AG04449 (cell line): ENCODE results near the gene AHSG.

Experiments used
- CTCF ChIA-PET: fragments of 350-600 bp; formaldehyde crosslinking; extraction: SDS; loops from one replicate; lab custom pipeline; 2021; ENCODE audit warnings: antibody characterized with exemption; lab: Yijun Ruan, JAX
- POLR2A ChIA-PET: fragments of 400-600, 350-600 bp; formaldehyde crosslinking; extraction: SDS; loops from one replicate; lab custom pipeline; 2020; ENCODE audit warnings: antibody characterized with exemption, inconsistent platforms; lab: Yijun Ruan, JAX
- DNase-seq: peaks from one replicate; pipeline ENCODE4 v3.0.0-alpha.2; 2010; ENCODE audit warnings: low read depth, low spot score
- H3K4me3 ChIP-seq: 2 replicates; pipeline ENCODE4 v1.5.1; 2011; ENCODE audit warnings: low read depth, mild to moderate bottlenecking, control low read depth, low read length
- TF ChIP-seq, protein P1 (sequence below): IDR thresholded peaks from one replicate; pipeline ENCODE4 v1.5.1; 2011; ENCODE audit warnings: mild to moderate bottlenecking, moderate library complexity, low read length, control low read depth, inconsistent platforms; ENCODE audit not compliant: insufficient read depth; ENCODE audit errors: missing control alignments

Gene AHSG

GRCh38 chr3:186596568-186597287 is 16.1 kb upstream of the AHSG start:
- CTCF ChIA-PET, result interaction anchor here (0.8 to 10.4 kb wide), 5 partner anchors 9 to 614 kb away, joined by 3 to 193 read pairs (median 3); partner anchors contain the start of gene AHSG

GRCh38 chr3:186598108-186598784 is 14.6 kb upstream of the AHSG start:
- POLR2A ChIA-PET, result interaction anchor here (0.8 kb wide), 1 partner anchor 11 kb away, joined by 3 read pairs; no protein-coding TSS in a partner anchor
- CTCF ChIA-PET, result interaction anchor here (10.4 kb wide), 1 partner anchor 16 kb away, joined by 193 read pairs; the partner anchor contains the start of gene AHSG
- H3K4me3 ChIP-seq, result no peak overlapping the region
- TF ChIP-seq, protein P1, sequence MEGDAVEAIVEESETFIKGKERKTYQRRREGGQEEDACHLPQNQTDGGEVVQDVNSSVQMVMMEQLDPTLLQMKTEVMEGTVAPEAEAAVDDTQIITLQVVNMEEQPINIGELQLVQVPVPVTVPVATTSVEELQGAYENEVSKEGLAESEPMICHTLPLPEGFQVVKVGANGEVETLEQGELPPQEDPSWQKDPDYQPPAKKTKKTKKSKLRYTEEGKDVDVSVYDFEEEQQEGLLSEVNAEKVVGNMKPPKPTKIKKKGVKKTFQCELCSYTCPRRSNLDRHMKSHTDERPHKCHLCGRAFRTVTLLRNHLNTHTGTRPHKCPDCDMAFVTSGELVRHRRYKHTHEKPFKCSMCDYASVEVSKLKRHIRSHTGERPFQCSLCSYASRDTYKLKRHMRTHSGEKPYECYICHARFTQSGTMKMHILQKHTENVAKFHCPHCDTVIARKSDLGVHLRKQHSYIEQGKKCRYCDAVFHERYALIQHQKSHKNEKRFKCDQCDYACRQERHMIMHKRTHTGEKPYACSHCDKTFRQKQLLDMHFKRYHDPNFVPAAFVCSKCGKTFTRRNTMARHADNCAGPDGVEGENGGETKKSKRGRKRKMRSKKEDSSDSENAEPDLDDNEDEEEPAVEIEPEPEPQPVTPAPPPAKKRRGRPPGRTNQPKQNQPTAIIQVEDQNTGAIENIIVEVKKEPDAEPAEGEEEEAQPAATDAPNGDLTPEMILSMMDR, result no peak
- no peak for DNase-seq

More at GRCh38 chr3:186596568-186597287, 16.1 kb upstream of the AHSG start:
- no peak overlapping the region for H3K4me3 ChIP-seq
- no peak for DNase-seq
- TF ChIP-seq, protein P1, result no peak
- POLR2A ChIA-PET, result no interaction called here

DNA sequence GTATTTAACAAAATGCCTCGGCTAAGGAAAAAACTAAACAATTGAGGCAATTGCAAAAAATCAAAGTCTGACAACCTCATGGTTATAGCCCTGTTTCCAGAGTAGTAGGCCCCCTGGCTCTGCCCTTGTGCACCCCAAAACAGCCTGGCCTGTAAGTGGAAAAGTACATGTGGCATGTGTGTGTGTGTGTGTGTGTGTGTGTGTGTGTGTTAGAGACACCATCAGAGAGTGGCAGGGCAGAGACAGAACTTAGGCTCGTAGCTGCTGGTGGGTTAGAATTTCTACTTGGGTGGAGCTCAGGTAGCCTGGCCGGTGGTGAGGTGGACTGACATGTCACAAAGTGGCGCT is 14.1 kb upstream of the AHSG start:
- CTCF ChIA-PET, result interaction anchor here (10.4 kb wide), 1 partner anchor 15 kb away, joined by 193 read pairs; the partner anchor contains the start of gene AHSG
- no peak overlapping the region for H3K4me3 ChIP-seq
- POLR2A ChIA-PET, result interaction anchor here (0.8 kb wide), 1 partner anchor 11 kb away, joined by 3 read pairs; no protein-coding TSS in a partner anchor
- TF ChIP-seq, protein P1, result no peak
- no peak for DNase-seq

DNA sequence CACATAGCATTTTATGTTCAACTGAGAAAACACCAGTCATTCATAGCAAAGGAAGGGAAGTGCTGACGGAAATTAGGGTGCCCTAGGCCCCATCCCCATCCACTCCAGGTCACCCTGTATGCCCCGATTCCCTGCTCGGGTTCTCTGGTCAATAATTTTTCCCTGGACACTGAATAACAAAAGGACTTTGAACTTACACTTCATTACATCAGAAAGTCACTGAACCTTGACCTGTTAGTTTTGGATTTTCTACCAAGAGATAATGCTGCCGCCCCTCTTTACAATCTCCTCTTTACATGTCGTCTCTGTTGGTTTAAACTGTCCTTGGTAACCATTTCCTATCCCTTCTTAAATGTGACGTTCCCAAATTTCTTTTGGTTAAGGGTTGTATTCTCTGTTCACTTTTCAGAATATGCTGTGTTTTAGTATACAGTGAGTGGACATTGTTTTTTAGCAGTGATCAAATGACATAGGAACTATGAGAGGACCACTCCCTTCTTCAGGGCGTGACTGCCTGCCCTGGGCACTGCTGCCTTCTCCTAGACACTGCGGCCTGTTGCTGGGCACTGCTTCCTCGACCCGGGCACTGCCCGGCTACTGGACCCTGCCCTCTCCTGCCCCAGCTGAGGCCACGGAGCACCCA is 13.6 kb upstream of the AHSG start:
- H3K4me3 ChIP-seq, result no peak overlapping the region
- DNase-seq, result no peak
- ChIA-PET CTCF (interaction anchor here (10.4 kb wide), 1 partner anchor 15 kb away, joined by 193 read pairs; the partner anchor contains the start of gene AHSG), POLR2A (interaction anchor here (0.8 kb wide), 1 partner anchor 12 kb away, joined by 3 read pairs; no protein-coding TSS in a partner anchor)
- TF ChIP-seq, protein P1, result no peak

DNA sequence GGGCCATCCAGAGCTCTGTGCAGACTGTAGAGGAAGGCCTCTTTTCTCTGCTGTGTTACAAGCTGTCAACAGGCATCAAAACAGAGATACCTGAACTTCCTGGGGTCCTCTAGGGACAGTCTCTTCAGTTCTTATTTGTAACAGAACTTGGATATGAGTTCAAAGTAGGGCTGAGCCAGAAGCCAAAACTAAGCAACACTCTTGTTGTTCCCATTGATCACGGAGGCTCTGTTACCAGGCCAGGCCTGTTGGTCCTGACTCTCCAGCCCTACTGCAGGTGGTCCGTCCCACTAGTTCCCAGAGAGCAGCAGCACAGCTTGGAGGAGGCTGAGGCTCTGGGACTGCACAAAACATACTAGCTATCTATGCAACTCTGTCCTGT is 13.1 kb upstream of the AHSG start:
- ChIA-PET POLR2A (interaction anchor here (0.6 kb wide), 1 partner anchor 12 kb away, joined by 5 read pairs; no protein-coding TSS in a partner anchor), CTCF (interaction anchor here (0.9 to 10.4 kb wide), 2 partner anchors 14 to 16 kb away, joined by 3 to 193 read pairs; partner anchors contain the start of gene AHSG)
- TF ChIP-seq, protein P1, result no peak
- no peak overlapping the region for H3K4me3 ChIP-seq
- DNase-seq, result no peak
